HCT116 (cell line): Measurements from ENCODE around the gene FHDC1. TPM values are rescaled to one million over a fixed set of nuclear protein-coding genes. Genes with fewer than 3 reads are reported as not detected.

Experiments used
- ATAC-seq: fragments of 200-7000 bp; cut with Tn5 transposase; 2 replicates; pipeline ENCODE4 v1.9.1; 2020; ENCODE audit warnings: mild to moderate bottlenecking, moderate library complexity
- BruUV-seq: library from RNA; stranded (reverse); fragments of 400-500 nt; replicated peaks from 2 replicates; lab custom pipeline; 2021; lab: Mats Ljungman, UMichigan
- CTCF ChIA-PET: fragments of 300-600 bp; sonication (Branson Sonifier 250); formaldehyde crosslinking; loops from one replicate; lab custom pipeline; 2021; ENCODE audit warnings: antibody characterized with exemption; lab: Charles Lee
- POLR2A ChIA-PET: fragments of 300-600, 350-600 bp; sonication (Branson Sonifier 250); formaldehyde crosslinking; loops from one replicate; lab custom pipeline; 2021; ENCODE audit warnings: antibody characterized with exemption; lab: Charles Lee
- RAD21 ChIA-PET, 2 experiments: fragments of 300-600 bp; sonication (Branson Sonifier 250); formaldehyde crosslinking; loops; one replicate each; lab custom pipeline; 2023; ENCODE audit warnings: low total read pairs in 2 of 2; ENCODE audit not compliant: uncharacterized antibody in 2 of 2, unreplicated experiment in 2 of 2, low non-redundant PET in 1 of 2; lab: Charles Lee
- DNase-seq: peaks from one replicate; pipeline ENCODE4 v3.0.0-alpha.2; 2010; ENCODE audit warnings: low read depth, low spot score
- H2AFZ ChIP-seq: fragments of 200-600 bp; shearing (Covaris generic), sonication (generic); 2 replicates; pipeline ENCODE4 v1.6.1; 2017; ENCODE audit warnings: low read depth, mixed run types, mixed read lengths, antibody characterized with exemption, low read length; ENCODE audit not compliant: poor library complexity, severe bottlenecking
- H3K27ac ChIP-seq: 2 replicates; pipeline ENCODE4 v1.5.1; 2012; ENCODE audit warnings: low read depth, low read length
- H3K27me3 ChIP-seq: fragments of 200-600 bp; sonication (generic); 2 replicates; pipeline ENCODE4 v1.6.1; 2016; ENCODE audit warnings: mixed run types, low read length, mixed read lengths; ENCODE audit not compliant: insufficient read depth
- H3K36me3 ChIP-seq, 2 experiments: fragments of 200-500 bp in 1 of 2; fragments of 200-600 bp in 1 of 2; sonication (Bioruptor generic) in 1 of 2; sonication (generic) in 1 of 2; 2 replicates each; pipeline versions ENCODE4 v1.5.1 to v1.6.1; 2014 to 2016; ENCODE audit warnings: low read length in 2 of 2, inconsistent platforms in 1 of 2, mixed read lengths in 1 of 2, mixed run types in 1 of 2; ENCODE audit not compliant: insufficient read depth in 2 of 2, control insufficient read depth in 1 of 2
- H3K4me1 ChIP-seq, 2 experiments: fragments of 200-600 bp in 1 of 2; sonication (generic) in 1 of 2; 2 replicates each; pipeline versions ENCODE4 v1.5.1 to v1.6.1; 2012 to 2017; ENCODE audit warnings: low read length in 2 of 2, inconsistent platforms in 1 of 2, mild to moderate bottlenecking in 1 of 2, mixed read lengths in 1 of 2, mixed run types in 1 of 2, moderate library complexity in 1 of 2; ENCODE audit not compliant: insufficient read depth in 2 of 2, control insufficient read depth in 1 of 2
- H3K4me2 ChIP-seq: fragments of 200-600 bp; sonication (generic); 2 replicates; pipeline ENCODE4 v1.6.1; 2017; ENCODE audit warnings: mixed run types, low read length, mixed read lengths
- H3K4me3 ChIP-seq, 2 experiments: fragments of 200-600 bp in 1 of 2; sonication (generic) in 1 of 2; replicated peaks in 1 of 2; 2 replicates each; pipeline ENCODE4 v1.5.1; 2011 to 2016; ENCODE audit warnings: low read length in 2 of 2, control low read depth in 1 of 2, low read depth in 1 of 2, mild to moderate bottlenecking in 1 of 2, mixed read lengths in 1 of 2, mixed run types in 1 of 2
- H3K79me2 ChIP-seq: fragments of 200-600 bp; sonication (generic); 2 replicates; pipeline ENCODE4 v1.6.1; 2017; ENCODE audit warnings: mild to moderate bottlenecking, mixed run types, low read length, moderate library complexity, mixed read lengths; ENCODE audit not compliant: insufficient read depth
- H3K9ac ChIP-seq: fragments of 200-600 bp; sonication (generic); 2 replicates; pipeline ENCODE4 v1.6.1; 2016; ENCODE audit warnings: low read length, mixed read lengths
- H3K9me2 ChIP-seq: fragments of 200-600 bp; sonication (generic), shearing (Covaris generic); 2 replicates; pipeline ENCODE4 v1.6.1; 2017; ENCODE audit warnings: mixed run types, mild to moderate bottlenecking, moderate library complexity; ENCODE audit not compliant: insufficient read depth
- H3K9me3 ChIP-seq, 2 experiments: fragments of 200-500 bp in 1 of 2; fragments of 200-600 bp in 1 of 2; sonication (Bioruptor generic) in 1 of 2; sonication (generic) in 1 of 2; 2 replicates each; pipeline ENCODE4 v1.6.1; 2014 to 2017; ENCODE audit warnings: low read length in 2 of 2, mixed read lengths in 2 of 2, inconsistent platforms in 1 of 2, low read depth in 1 of 2, mild to moderate bottlenecking in 1 of 2, mixed run types in 1 of 2, moderate library complexity in 1 of 2; ENCODE audit not compliant: control insufficient read depth in 1 of 2, insufficient read depth in 1 of 2
- H4K20me1 ChIP-seq: fragments of 200-600 bp; sonication (generic), shearing (Covaris generic); 2 replicates; pipeline ENCODE4 v1.6.1; 2017; ENCODE audit warnings: mixed run types, mild to moderate bottlenecking, moderate library complexity; ENCODE audit not compliant: insufficient read depth
- CBX3 ChIP-seq: IDR thresholded peaks from 2 replicates; pipeline ENCODE4 v1.6.1; 2012; ENCODE audit warnings: low read depth
- CTCF ChIP-seq, 3 experiments: fragments of 200-600 bp in 1 of 3; sonication (generic) in 1 of 3; IDR thresholded peaks in 2 of 3; conservative IDR thresholded peaks in 1 of 3; 2 replicates each; pipeline ENCODE4 v1.5.1; 2012 to 2017; ENCODE audit warnings: low read depth in 2 of 3, low read length in 2 of 3, antibody characterized with exemption in 1 of 3, borderline replicate concordance in 1 of 3, control low read depth in 1 of 3, mild to moderate bottlenecking in 1 of 3, mixed read lengths in 1 of 3, mixed run types in 1 of 3, moderate library complexity in 1 of 3; ENCODE audit not compliant: insufficient read depth in 1 of 3
- EGR1 ChIP-seq: IDR thresholded peaks from 2 replicates; pipeline ENCODE4 v1.6.1; 2012; ENCODE audit warnings: low read depth
- EZH2 ChIP-seq: fragments of 200-600 bp; sonication (generic); IDR thresholded peaks from 2 replicates; pipeline ENCODE4 v1.6.1; 2017; ENCODE audit warnings: antibody characterized with exemption, mixed run types
- POLR2AphosphoS5 ChIP-seq: IDR thresholded peaks from 2 replicates; pipeline ENCODE4 v1.6.1; 2011; ENCODE audit warnings: mild to moderate bottlenecking, low read depth, low read length, moderate library complexity
- REST ChIP-seq: IDR thresholded peaks from 2 replicates; pipeline ENCODE4 v1.6.1; 2012; ENCODE audit warnings: low read depth
- intact Hi-C: fragments of 100-400 bp; cut with micrococcal nuclease; formaldehyde crosslinking; loops from 2 replicates; pipeline ENCODE4 v1.10.0; 2022
- total RNA-seq: library from RNA; stranded (reverse); gene quantifications from one replicate; pipeline ENCODE4 v1.2.1, GENCODE V29; 2021; ENCODE audit not compliant: unreplicated experiment

FHDC1 gene
- total RNA-seq, 1 experiment from 2014 or later, result 1.8 TPM

GRCh38 chr4:152992466-152992865 lies 56.3 kb downstream of the FHDC1 start:
- no peak for ATAC-seq
- Histone ChIP-seq H3K9ac (no peak overlapping the region), H3K4me3 (no peak overlapping the region), H3K36me3 (no peaks in the 10 kb centered on the region), H3K9me2 (no peaks in the 10 kb centered on the region), H3K4me2 (no peak overlapping the region), H3K27me3 (no peaks in the 10 kb centered on the region), H3K79me2 (no peaks in the 10 kb centered on the region), H3K4me1 (no peaks in the 10 kb centered on the region), H3K27ac (no peak overlapping the region), H3K9me3 (no peaks in the 10 kb centered on the region), H4K20me1 (no peaks in the 10 kb centered on the region)
- CTCF ChIA-PET, result no interaction called here
- BruUV-seq, result no TSS peak
- no peak for TF ChIP-seq REST
- TF ChIP-seq EZH2, result no peak
- no peak for TF ChIP-seq POLR2AphosphoS5
- TF ChIP-seq CTCF (IDR thresholded peaks at IDR 0.05 in 2 of 3, conservative IDR thresholded peaks at IDR 0.05 in 1 of 3; ENCODE audit: borderline replicate concordance in 1 of 3, insufficient read depth in 1 of 3, low read depth in 2 of 3, low read length in 2 of 3), result no peak
- TF ChIP-seq EGR1, result no peak
- no peak for TF ChIP-seq CBX3
- TF ChIP-seq, all 23 proteins: peak for 0
- intact Hi-C loops, result no loop called here
- no peak for DNase-seq
- ChIA-PET RAD21 (no interaction called here), POLR2A (no interaction called here)
- H2AFZ ChIP-seq, result no peak overlapping the region
